BLaER1 treated with 17β-estradiol and CSF1 and Interleukin-3, amounts not matched to agents 10 nM and 100 nM (cell line): ENCODE data around the gene SLC6A2.

ENCODE experiments used
- H3K27ac ChIP-seq, 11 experiments: shearing (Covaris generic); formaldehyde crosslinking; 2 replicates each; pipeline ENCODE4 v1.8.1; 2022
- H3K27me3 ChIP-seq, 11 experiments: shearing (Covaris generic); formaldehyde crosslinking; 2 replicates each; pipeline ENCODE4 v1.8.1; 2022
- H3K36me3 ChIP-seq, 11 experiments: shearing (Covaris generic); formaldehyde crosslinking; 2 replicates each; pipeline ENCODE4 v1.8.1; 2022
- H3K4me1 ChIP-seq, 10 experiments: shearing (Covaris generic); formaldehyde crosslinking; 2 replicates each; pipeline ENCODE4 v1.8.1; 2022
- H3K4me2 ChIP-seq, 11 experiments: shearing (Covaris generic); formaldehyde crosslinking; 2 replicates each; pipeline ENCODE4 v1.8.1; 2022
- H3K4me3 ChIP-seq, 10 experiments: shearing (Covaris generic); formaldehyde crosslinking; 2 replicates each; pipeline ENCODE4 v1.8.1; 2022
- H3K9ac ChIP-seq, 11 experiments: shearing (Covaris generic); formaldehyde crosslinking; 2 replicates each; pipeline ENCODE4 v1.8.1; 2022
- H3K9me3 ChIP-seq, 11 experiments: shearing (Covaris generic); formaldehyde crosslinking; replicated peaks in 1 of 11; 2 replicates each; pipeline ENCODE4 v1.8.1; 2022
- H4K20me1 ChIP-seq, 11 experiments: shearing (Covaris generic); formaldehyde crosslinking; 2 replicates each; pipeline ENCODE4 v1.8.1; 2022
- Cebpa-rat ChIP-seq, 11 experiments: shearing (Covaris generic); IDR thresholded peaks; 2 replicates each; pipeline ENCODE4 v1.8.1; 2022

The SLC6A2 gene

DNA sequence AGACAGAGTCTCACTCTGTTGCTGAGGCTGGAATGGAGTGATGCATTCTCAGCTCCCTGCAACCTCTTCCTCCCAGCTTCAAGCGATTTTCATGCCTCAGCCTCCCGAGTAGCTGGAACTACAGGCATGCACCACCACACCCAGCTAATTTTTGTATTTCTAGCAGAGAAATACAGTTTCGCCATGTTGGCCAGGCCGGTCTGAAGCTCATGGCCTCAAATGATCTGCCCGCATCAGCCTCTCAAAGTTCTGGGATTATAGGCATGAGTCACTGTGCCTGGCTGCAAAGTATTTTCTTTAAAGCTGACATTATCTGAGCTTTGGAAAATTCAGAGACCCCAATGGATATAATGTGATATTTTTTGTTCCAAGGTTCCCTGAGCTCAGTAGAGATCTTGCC lies 31.1 kb upstream of the SLC6A2 start:
- Histone ChIP-seq H3K4me2 (no peak overlapping the region), H3K9ac (no peak overlapping the region), H3K27me3 (no peaks in the 10 kb centered on the region), H4K20me1 (no peaks in the 10 kb centered on the region), H3K9me3 (0 out of 22 replicates have a peak, but pooled peaks cover 0 to 5% (median 0%) of the 10 kb centered on the region in 11 experiments), H3K4me1 (peaks cover 4 to 10% (median 8%) of the 10 kb centered on the region in 10 experiments; a peak in 15 of 20 replicates), H3K27ac (no peak overlapping the region), H3K4me3 (no peak overlapping the region), H3K36me3 (no peaks in the 10 kb centered on the region)
- TF ChIP-seq Cebpa-rat (IDR thresholded peaks at IDR 0.05) = no peak

GRCh38 chr16:55625843-55626242 lies 29.9 kb upstream of the SLC6A2 start:
- no peak overlapping the region for H3K4me2 ChIP-seq
- no peaks in the 10 kb centered on the region for H3K36me3 ChIP-seq
- H3K4me1 ChIP-seq = peaks cover 4 to 10% (median 8%) of the 10 kb centered on the region in 10 experiments; a peak in 15 of 20 replicates

DNA sequence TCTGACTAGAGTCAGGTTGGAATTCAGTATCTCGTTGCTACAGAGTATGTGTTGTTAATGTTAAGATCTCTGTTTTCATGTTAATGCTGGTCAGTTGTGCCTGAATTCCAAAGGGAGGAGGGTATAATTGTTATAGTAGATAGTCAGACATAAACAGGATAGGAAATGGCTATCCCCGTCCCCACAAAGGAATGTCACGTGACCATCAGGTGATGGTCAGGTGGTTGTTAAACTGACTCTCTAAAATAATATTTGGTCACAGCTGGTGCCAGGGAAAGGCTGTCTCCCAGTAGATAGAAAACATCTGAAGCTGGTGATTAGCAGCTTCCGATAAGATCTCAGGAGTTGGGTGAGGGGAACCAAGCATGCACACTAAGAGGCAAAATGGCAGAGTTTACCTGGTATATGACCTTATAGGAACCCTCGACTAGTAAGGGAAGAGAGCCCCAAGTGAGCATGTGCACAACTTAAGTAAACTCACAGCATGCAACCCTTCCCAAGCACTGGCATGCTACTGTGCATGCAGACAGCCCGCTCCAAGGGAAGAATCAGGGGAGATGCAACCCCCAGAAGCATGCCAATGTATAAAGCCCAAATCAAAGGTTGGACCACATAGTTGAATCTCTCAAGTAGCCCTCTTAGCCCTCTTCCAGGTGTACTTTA lies 27.4 kb upstream of the SLC6A2 start:
- Histone ChIP-seq H3K9ac (no peak overlapping the region), H3K4me3 (no peak overlapping the region), H3K9me3 (peaks cover 18 to 34% (median 26%) of the 10 kb centered on the region in 11 experiments), H3K27me3 (no peaks in the 10 kb centered on the region), H3K27ac (no peak overlapping the region), H3K4me2 (no peak overlapping the region), H4K20me1 (no peaks in the 10 kb centered on the region), H3K36me3 (no peaks in the 10 kb centered on the region), H3K4me1 (peaks cover 0 to 3% (median 1%) of the 10 kb centered on the region in 10 experiments; a peak in 13 of 20 replicates)
- TF ChIP-seq Cebpa-rat (IDR thresholded peaks at IDR 0.05) = no peak

More at GRCh38 chr16:55625843-55626242, 29.9 kb upstream of the SLC6A2 start:
- Histone ChIP-seq H3K9ac (no peak overlapping the region), H3K4me3 (no peak overlapping the region), H3K9me3 (peaks cover 0 to 9% (median 3%) of the 10 kb centered on the region in 11 experiments; a peak in 10 of 22 replicates), H3K27ac (no peak overlapping the region), H4K20me1 (no peaks in the 10 kb centered on the region), H3K27me3 (no peaks in the 10 kb centered on the region)
- no peak for TF ChIP-seq Cebpa-rat (IDR thresholded peaks at IDR 0.05)

- H3K4me3 ChIP-seq = no peak overlapping the region
- no peak overlapping the region for H3K9ac ChIP-seq
- no peak overlapping the region for H3K27ac ChIP-seq
- TF ChIP-seq Cebpa-rat (IDR thresholded peaks at IDR 0.05) = no peak
- no peak overlapping the region for H3K4me2 ChIP-seq
- peaks cover 0 to 7% (median 0%) of the 10 kb centered on the region in 10 experiments; a peak in 1 of 20 replicates for H3K4me1 ChIP-seq
- H3K9me3 ChIP-seq = peaks cover 18 to 39% (median 30%) of the 10 kb centered on the region in 11 experiments
- H3K36me3 ChIP-seq = no peaks in the 10 kb centered on the region
- no peaks in the 10 kb centered on the region for H3K27me3 ChIP-seq
- no peaks in the 10 kb centered on the region for H4K20me1 ChIP-seq
These were observed 25.0 kb upstream of the SLC6A2 start for GRCh38 chr16:55630774-55631173.

DNA sequence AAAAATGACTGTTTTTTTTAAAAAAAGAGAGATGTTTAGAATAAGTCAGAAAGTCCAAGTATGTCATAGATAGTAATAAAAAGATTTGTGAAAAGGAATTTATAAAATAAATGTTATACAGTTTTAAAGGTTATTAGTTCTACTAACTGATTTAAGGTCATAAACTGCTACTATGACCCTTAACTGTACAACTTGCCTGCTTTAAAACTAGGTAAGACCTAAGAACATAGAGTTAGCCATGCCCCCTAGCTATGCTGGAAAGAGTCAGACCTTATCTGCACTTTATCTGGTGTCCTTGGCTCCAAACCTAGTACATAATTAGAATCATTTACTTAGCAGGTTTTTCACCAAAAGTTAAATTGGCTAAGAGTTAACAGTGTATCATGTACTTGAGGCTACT lies 23.5 kb upstream of the SLC6A2 start:
- no peaks in the 10 kb centered on the region for H4K20me1 ChIP-seq
- TF ChIP-seq Cebpa-rat (IDR thresholded peaks at IDR 0.05) = no peak

GRCh38 chr16:55634193-55634592 lies 21.6 kb upstream of the SLC6A2 start:
- H3K9me3 ChIP-seq = peaks cover 18 to 37% (median 30%) of the 10 kb centered on the region in 11 experiments
- H3K4me1 ChIP-seq = peaks cover 0 to 7% (median 0%) of the 10 kb centered on the region in 10 experiments; a peak in 1 of 20 replicates
- H3K27ac ChIP-seq = no peak overlapping the region
- no peaks in the 10 kb centered on the region for H3K36me3 ChIP-seq
- TF ChIP-seq Cebpa-rat (IDR thresholded peaks at IDR 0.05) = no peak
- H3K27me3 ChIP-seq = no peaks in the 10 kb centered on the region
- no peak overlapping the region for H3K4me2 ChIP-seq
- H3K4me3 ChIP-seq = no peak overlapping the region
- no peaks in the 10 kb centered on the region for H4K20me1 ChIP-seq
- H3K9ac ChIP-seq = no peak overlapping the region

More for the DNA sequence above, 23.5 kb upstream of the SLC6A2 start:
- no peak overlapping the region for H3K4me3 ChIP-seq
- H3K4me2 ChIP-seq = no peak overlapping the region
- no peaks in the 10 kb centered on the region for H3K36me3 ChIP-seq
- H3K9ac ChIP-seq = no peak overlapping the region
- H3K9me3 ChIP-seq = peaks cover 18 to 37% (median 30%) of the 10 kb centered on the region in 11 experiments
- no peak overlapping the region for H3K27ac ChIP-seq
- peaks cover 0 to 7% (median 0%) of the 10 kb centered on the region in 10 experiments; a peak in 1 of 20 replicates for H3K4me1 ChIP-seq
- no peaks in the 10 kb centered on the region for H3K27me3 ChIP-seq

GRCh38 chr16:55638256-55638655 lies 17.5 kb upstream of the SLC6A2 start:
- peaks cover 0 to 10% (median 5%) of the 10 kb centered on the region in 11 experiments; a peak in 9 of 22 replicates for H3K9me3 ChIP-seq

GRCh38 chr16:55640701-55641327 lies 15.0 kb upstream of the SLC6A2 start:
- no peak overlapping the region for H3K9ac ChIP-seq
- H3K4me1 ChIP-seq = no peaks in the 10 kb centered on the region
- TF ChIP-seq Cebpa-rat (IDR thresholded peaks at IDR 0.05) = no peak
- no peak overlapping the region for H3K4me3 ChIP-seq
- H3K9me3 ChIP-seq = no peaks in the 10 kb centered on the region
- no peaks in the 10 kb centered on the region for H3K27me3 ChIP-seq
- no peak overlapping the region for H3K4me2 ChIP-seq
- H4K20me1 ChIP-seq = no peaks in the 10 kb centered on the region
- H3K27ac ChIP-seq = no peak overlapping the region
- H3K36me3 ChIP-seq = no peaks in the 10 kb centered on the region

More at GRCh38 chr16:55638256-55638655, 17.5 kb upstream of the SLC6A2 start:
- Histone ChIP-seq H4K20me1 (no peaks in the 10 kb centered on the region), H3K4me3 (no peak overlapping the region), H3K4me1 (peaks cover 0 to 7% (median 0%) of the 10 kb centered on the region in 10 experiments; a peak in 1 of 20 replicates), H3K36me3 (no peaks in the 10 kb centered on the region), H3K27me3 (no peaks in the 10 kb centered on the region), H3K4me2 (no peak overlapping the region), H3K9ac (no peak overlapping the region), H3K27ac (no peak overlapping the region)
- no peak for TF ChIP-seq Cebpa-rat (IDR thresholded peaks at IDR 0.05)

- TF ChIP-seq Cebpa-rat (IDR thresholded peaks at IDR 0.05) = no peak
- Histone ChIP-seq H3K9me3 (no peaks in the 10 kb centered on the region), H4K20me1 (no peaks in the 10 kb centered on the region), H3K4me3 (no peak overlapping the region), H3K9ac (no peak overlapping the region), H3K27ac (no peak overlapping the region), H3K36me3 (no peaks in the 10 kb centered on the region), H3K27me3 (no peaks in the 10 kb centered on the region), H3K4me2 (no peak overlapping the region), H3K4me1 (no peaks in the 10 kb centered on the region)
These were observed 14.2 kb upstream of the SLC6A2 start for GRCh38 chr16:55641430-55642056.
